Hematopoietic multipotent progenitor cell (in vitro differentiated cells): ENCODE measurements around the gene ELP4. TPM values are rescaled to one million over a fixed set of nuclear protein-coding genes. Genes with fewer than 3 reads are reported as not detected.

Experiments used
- DNase-seq, 3 donors: peaks; one replicate each; pipeline ENCODE4 v3.0.0-alpha.2; 2011 to 2015; ENCODE audit warnings: low read depth in 2 of 3, low spot score in 2 of 3
- total RNA-seq: library from RNA; depleted of rRNA; stranded (reverse); fragments of >200 nt; gene quantifications from one replicate; pipeline ENCODE4 v1.2.3, GENCODE V29; 2012

ELP4 gene
- total RNA-seq, 1 donor, result 19.9 TPM

DNA sequence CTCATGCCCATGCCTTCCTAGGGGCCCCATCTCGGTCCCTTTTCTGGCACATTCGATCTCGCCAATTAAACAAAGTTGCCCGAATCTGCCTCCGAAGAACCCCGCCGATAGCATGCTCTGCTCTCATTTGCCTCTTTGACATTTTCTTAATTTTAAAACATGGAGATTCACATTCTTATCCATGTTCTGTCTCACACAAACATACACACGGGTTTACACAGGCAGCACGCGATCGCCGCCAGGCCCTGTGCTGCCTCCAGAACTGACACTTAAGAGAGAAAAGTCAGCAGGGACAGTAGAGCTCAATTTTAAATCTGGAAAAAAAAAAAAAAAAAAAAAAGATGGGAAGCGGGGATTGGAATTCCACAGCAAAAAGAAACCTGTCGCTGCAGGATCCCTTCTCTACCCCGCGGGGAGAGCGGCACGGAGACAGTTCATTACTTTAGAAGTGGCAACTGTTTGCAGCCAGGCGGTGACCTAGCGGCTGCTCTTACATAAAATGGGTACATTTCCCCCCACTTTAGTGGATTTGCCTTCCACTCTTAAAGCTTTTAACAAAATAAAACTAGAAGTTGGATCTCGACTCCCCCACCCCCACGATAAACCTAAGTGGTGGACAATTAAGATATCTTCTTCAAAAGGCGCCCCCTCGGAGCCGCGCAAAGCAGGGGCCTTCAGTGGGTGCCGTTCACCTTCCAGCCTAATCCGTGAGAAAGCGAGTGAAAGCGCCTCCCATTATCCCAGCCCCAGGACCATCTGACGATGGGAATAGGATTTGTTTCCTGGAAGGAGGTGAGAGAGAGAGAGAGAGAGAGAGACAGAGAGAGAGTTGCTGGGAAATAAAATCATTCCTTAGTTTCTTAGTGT is 287.9 kb downstream of the ELP4 start:
- DNase-seq, result no peak

DNA sequence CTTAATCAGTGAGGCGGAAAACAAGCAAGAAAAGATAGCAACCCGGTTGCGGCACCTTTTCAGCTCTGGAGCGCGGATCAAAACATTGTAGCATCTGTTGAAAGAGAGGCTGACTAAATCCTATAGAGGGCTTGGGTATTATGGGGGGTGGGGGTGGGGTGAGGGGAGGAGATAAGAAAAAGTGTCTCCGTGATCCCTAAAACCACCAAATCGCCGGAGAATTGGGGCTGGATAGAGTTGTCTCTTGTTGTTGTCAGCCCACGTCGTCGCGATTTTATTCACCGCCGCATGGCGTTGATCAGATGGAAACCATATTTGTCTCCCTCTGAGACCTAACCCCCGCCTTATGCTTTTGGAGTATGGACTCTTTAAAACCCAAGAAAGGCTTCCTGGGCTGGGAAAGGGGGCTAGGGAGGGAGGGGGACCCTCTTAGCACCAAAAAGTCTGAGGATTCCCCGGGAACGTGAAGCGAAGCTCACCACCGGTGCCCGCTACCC is 288.5 kb downstream of the ELP4 start:
- no peak for DNase-seq

DNA sequence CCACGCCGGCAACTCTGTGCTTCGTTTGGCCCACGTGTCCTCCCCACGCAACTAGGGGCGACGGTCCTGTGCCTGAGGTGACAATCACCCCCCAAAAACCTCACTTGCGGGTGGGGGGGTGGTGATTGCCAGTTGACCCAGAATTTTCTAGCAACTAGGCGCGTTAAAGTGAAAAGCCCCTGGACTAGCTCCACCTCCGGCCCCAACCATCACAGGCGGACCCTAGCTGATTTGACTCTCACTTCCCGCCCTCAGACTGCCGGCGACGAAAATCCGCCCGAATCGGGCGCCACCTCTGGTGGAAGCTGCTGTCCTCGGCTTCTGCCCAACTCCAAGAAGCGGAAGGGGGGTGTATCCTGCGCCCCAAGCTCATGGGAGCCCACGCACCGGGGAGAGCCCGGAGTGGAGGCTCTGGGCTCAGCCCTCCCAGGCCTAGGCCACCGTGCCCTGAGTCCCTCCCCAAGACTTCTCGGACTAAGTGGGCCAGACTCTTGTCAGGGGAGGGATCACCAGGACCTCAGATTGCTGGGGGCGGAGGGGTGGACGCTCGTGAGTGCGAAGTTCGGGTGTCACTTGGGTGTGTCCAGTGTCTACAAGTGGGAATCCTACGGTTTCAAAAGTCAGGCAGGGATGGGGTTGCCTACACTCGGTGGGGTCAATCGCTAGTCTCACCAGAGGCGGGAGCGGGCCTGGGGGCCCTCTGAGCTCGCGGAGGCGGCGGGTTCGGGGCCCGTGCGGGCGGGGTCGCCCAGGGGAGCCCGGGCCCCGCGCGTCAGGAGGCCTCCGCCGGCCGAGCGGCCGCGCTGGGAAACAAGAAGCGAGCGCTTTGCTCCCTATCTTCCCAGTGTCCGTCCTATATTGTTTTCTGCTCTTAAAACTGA is 289.2 kb downstream of the ELP4 start:
- peak in 1 of 3 donors; percentile 57 for DNase-seq

DNA sequence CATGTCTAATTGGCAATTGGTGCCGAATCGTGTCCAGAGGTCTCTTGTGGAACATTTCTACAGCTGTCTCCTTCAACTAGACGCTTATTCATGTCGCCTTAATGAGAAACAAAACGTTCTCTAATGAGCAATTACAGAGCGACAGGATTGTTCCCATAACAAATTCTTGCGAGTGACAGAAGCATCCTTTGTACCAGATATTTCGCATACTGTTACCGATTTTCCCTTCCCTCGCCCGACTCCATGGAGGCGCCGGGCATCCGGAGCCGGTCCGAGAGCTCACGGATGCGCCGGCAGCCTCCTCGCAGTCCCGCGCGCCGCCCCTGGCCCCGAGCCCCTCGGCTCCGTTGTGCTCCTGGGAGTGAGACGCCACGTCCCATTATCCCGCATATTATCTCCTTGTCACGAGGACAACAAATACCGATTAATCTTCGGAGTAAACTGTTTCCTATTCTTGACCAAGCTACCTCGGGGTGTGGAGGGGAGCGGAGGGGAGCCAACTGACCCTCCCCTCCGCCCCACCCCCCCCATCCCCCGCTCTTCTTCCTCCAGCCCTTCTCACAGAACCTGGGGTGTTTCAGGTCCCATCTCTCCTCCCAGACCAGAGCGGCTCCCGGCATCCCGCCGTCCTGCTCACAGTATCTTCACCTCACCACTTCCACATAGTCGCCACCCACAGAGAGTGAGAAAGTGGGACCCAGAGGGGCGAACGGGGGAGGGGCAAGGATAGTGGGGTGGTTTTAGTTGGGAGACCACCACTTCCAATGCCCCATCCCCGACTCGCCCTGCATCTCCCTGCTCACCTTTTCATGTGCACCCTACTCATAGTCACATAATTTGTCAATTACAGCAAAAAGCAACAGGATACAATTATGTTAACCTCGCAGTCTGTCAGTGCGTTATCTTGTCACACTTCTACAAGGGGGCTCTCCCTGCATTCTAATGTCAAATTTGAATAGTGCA is 290.1 kb downstream of the ELP4 start:
- DNase-seq, result no peak

DNA sequence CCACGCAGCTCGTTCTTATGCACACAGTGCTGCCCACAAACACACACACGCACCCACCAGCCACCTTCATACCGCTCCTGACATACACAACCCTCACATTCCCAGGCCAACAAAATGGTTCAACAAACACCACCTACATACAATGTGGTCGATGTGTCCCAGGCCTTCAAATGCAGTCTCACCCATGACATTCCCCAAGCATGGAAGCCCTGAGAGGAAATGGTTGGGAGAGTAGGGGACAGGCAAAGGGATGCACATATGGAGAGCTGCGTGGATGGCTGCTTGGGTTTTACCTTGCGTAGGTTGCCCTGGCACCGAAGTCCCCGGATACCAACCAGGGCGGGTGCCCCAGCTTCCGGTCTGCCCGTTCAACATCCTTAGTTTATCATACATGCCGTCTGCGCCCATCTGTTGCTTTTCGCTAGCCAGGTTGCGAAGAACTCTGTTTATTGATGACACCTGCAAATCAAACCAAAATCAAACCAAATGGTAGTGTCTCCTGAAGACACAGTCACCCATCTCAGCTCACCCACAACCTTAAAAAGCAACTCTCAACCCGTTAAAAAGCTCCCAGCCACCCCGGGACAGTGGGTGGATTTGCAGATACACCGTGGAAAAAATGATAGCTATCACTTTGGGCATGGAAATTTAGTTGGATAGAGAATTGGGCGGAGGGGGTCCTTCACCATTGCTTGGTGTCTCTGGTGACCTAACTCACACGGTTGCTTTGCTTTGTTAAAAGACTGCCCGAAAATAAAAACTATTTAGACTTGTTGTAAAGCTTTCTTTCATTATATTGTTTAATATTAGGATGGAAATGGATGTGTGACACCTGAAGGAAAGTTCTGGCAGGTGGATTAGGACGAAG is 291.1 kb downstream of the ELP4 start:
- no peak for DNase-seq

DNA sequence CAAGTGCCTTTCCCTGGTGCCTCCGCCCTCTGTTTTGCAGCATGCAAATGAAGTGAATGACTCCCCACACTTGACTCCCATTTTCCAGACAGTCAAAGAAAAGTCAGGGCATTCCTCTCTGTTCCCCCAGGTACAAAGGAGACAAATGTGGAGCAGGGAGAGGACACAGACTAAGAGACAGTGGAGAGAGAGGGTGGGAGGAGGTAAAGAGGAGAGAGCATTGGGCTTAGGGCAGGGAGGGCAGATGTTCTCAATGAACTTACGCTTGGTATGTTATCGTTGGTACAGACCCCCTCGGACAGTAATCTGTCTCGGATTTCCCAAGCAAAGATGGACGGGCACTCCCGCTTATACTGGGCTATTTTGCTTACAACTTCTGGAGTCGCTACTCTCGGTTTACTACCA is 291.7 kb downstream of the ELP4 start:
- DNase-seq, result no peak

DNA sequence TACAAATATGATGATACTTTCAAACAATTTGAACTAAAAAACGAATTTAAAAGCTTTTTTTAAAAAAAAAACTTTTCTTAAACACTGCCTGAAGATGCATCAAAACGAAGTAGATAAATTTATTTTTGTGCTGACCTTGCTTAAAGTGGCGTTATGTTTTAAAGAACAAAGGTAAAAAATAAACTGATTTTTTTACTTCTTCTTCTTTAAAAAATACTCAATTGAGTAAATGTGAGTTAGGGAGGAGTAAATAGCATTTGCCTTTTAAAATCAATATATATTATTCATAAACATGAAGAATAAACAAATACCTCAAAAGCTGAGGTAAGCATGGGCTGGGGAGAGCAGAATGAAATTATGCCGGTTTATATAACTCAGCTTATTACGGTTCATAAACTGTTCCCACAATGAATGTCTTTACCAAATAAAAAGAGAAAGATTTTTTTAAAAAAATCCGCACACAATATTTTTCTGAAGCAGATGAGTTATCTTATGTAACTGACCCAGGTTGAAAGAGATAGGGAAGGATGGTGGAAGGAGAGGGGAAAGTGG is 292.5 kb downstream of the ELP4 start:
- DNase-seq, result no peak

DNA sequence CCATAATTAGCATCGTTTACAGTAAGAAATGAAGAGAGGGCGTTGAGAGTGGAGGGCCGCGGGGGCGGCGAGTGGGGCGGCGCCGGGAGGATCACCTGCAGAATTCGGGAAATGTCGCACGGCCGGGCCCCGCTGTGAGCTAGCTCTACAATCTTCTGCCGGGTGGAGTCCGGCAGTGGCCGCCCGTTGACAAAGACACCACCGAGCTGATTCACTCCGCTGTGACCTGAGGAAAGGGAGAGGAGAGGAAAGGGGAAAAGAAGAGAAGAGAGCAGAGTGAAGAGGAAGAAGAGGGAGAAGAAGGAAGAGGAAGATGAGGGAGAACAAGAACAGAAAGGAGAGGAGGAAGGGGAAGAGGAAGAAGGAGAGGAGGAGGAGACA is 293.0 kb downstream of the ELP4 start:
- DNase-seq, result no peak

DNA sequence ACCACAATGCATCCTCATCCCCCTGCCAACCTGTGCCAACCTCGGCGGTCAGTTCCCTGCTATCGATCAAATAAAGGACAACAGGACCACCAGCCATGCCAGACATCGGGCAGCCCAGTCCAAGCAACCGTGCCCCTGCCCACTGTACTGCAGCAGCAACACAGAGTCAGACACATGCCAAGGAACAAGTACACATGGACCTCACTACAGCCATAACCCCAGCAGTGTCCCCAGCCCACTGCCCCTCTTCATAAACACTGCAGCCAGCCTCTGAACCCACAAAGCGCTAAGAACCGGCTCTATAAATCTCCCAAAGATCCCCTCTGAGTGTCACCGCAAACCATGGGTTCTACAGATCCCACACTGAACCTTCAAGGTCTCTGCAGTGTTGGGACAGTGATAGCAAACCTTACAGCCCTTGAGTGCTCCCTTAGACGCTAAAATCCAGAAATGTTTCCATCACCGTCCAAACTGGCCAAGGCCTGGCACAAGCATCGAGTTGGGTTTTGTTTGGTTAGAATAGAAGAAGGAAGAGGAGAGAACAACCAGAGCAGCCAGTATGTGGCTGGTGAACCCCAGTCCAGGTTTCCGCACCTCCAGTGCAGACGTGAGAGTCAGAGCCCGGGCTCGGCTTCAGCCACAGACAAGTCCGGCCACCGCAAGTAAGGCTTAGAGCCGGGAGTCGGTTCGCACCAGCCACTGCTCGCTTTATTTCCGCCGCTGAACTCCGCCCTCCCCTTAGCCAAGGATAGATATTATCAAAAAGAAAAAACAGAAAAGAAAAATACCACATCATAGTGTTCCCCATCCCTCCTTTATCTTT is 293.6 kb downstream of the ELP4 start:
- peak in 1 of 3 donors; percentile 32 for DNase-seq

DNA sequence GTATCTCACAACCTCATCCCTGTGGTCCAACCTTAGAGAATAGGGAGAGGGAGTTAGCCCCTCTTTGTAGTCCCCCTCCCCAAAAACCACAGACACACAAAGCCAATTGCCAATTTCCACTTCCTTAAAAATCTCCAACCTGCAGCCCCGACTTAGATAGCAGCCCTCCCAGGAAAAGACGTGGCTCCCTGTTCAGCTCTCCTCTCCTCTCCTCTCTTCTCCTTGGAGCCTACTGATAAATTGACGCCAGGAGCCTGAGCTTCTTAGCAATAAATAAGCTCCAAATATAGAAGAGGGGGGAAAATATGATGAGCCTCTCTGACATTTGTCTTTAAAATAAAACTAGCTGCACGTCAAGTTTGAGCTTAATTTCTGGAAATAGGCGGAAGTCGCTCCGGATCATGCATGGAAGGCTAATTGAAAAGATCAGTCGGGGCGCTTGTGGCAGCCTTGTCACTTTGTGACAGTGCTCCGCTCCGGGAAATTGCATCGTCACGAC is 294.3 kb downstream of the ELP4 start:
- peak in 1 of 3 donors; percentile 35 for DNase-seq

DNA sequence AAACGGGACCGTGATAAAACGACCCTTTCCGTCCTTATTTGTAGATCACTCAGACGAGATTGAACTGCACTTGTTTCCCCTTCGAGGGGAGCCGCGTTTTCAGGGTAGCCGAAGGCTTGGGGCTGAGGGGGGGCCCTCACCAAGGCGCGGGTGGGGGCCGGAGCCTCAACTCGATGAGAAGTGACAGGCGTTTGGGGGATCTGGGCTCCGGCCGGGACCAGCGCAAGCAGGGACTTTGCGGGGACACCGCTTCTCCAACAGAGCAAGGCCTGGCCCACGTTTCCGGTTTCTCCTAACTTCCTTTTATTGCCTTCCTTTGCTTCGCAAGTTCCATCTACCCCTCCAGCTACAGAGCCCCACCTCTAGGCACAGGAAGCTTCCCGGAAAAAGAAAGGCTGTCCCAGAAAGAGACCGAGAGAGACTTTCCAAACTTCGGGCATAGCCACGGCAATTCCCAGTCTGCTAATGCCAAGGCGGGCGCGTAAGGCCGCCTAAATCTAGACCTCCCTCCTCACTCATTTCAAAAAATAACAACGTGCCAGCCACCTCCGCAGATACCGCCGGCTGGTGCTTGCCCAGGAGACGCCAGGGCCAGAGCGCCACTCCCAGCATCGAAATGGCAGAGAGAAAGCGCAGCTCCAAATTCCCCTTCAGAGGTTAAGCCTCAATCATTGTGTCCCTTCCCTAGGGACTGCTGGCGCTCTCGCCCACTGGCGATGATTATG is 294.9 kb downstream of the ELP4 start:
- DNase-seq, result no peak

DNA sequence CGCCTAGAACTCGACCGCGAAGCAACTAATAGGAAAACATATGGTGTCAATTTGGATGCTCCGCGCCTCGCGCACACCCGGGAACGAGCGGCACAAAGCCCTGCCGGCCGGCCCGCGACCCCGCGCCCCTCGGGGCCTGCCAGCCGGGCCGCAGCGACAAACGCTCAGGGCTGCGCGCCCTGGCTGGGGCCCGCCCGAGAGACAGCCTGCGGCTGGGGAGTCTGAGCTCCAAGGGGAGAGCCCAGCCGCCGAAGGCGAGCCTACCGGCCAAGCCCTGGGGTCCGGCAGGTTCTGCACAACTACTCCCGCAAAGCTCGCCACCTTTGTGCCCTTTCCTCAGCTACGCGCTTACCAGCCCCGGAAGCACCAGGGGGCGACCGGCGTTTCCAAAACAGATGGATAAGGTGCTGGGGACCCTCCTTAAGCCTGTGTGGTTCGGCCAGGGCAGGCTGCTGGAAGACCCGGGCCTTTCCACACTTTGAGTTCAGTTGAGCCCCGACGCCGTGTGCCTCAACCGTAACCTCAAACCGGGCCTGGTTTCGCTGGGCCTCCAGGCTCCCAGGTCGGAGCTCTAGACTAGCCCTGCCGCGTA is 295.6 kb downstream of the ELP4 start:
- no peak for DNase-seq

DNA sequence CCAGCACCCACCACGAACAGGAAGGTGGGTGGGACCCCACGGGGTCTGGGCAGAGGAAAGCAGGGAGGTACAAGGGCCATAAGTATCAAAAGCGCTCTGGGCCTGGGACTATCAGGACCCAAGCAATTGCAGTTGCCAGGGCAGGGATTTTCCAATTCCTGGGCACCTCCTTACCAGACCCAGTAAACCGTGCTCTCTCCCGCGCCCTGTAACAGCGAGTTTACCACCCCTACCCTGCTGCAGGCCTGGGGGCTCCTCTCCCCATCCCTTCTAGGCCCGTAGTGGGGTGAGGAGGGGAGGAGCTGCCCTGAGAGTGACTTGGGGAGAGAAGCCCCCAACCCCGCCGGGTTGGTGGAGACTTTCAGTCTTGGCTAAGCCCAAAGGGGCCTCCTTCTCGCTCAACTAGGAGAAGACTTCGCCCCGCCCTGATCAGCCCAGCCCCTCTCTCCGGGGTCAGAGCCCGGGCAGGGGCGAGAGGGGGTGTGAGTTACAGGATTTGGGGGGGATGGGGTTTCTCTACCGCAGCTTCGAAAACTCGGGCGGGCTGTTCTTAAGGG is 296.1 kb downstream of the ELP4 start:
- no peak for DNase-seq

DNA sequence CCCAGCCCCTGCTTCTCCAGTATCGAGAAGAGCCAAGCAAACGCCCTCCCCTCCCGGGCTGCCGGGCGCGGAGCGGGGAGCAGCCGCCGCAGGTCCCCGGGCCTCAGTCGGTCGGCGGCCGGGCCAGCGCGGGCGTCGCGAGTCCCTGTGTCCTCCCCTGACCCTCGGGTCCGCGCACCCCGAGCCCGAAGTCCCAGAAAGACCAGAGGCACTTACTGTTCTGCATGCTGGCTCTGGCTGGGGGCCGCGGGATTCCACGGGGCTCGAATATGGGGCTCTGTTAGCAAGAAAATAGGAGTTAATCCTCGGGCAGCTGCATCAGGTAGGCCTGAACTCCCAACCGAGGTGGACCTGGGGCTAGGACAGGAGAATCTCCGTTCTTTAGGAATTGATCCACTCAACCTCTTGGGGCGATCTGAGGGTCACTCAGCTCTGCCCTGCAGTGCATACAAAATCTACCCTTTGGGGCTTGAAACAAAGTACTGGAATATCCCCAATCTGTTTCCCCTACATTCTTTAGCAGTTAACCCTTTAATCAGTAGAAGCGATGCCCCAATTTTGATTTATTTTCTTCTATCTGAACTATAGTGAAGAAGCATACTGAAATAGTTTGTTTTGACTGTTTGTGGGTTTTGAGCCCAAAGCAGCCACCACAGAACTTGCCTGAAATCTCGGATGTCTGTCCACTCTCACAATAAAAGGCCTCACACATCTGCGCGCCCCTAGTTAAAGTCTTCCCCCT is 296.8 kb downstream of the ELP4 start:
- DNase-seq, result no peak

DNA sequence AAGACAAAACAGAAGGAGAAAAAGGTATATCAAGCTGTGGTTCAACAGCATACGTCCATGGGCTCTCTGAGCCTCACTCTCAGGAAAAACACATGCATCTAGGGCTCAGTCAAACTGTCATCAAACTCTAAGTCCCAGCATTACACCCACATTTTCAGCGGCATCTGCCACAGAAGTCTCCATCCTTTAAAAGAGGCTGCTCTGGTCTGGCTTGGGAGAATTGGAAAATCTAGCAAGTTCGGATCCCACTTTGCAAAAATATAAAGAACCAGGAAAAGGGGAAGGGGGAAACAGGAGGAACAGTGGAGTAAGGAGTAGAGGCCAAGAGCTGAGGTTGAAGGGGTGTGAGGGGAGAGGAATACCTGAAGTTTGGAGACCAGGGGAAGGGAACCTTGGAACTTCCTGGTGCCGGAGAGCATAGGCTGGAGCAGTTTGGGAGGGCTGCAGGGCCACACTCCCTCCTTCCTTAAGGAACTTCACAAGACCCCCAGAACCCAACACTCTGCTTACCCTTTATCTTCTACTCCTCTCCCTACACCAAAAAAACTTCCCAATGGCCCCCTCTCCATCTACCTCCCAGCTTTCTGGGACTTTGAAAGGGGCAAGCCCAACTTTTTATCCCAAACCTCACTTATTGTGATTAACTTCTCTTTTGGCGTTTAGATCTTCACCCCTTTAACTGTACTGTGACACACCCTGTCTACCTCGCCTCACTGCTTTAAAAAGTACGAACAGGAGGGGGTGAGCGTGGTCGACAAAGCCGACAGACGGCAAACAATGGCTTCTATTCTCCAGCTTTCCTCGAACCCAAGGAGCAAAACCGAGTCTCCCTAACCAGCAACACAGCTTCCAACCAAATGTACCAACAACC is 297.6 kb downstream of the ELP4 start:
- no peak for DNase-seq
